SK-N-SH treated with all-trans-retinoic acid at 6 μM for 48 hours (cell line): ENCODE measurements around the gene ZNF789.

Experiments used
- ATAC-seq: fragments of 200-7000 bp; cut with Tn5 transposase; 3 replicates; pipeline ENCODE4 v1.9.1; 2020; ENCODE audit warnings: mild to moderate bottlenecking, moderate library complexity
- BACH2 ChIP-seq: fragments of 250-450 bp; sonication (Bioruptor Pico); IDR thresholded peaks from 2 replicates; pipeline ENCODE4 v1.9.0; 2021; ENCODE audit warnings: mild to moderate bottlenecking, borderline replicate concordance
- CREB5 ChIP-seq: fragments of 250-450 bp; sonication (Bioruptor Pico); IDR thresholded peaks from 2 replicates; pipeline ENCODE4 v1.5.1; 2020; ENCODE audit warnings: low read depth, mild to moderate bottlenecking, moderate library complexity
- CSDC2 ChIP-seq: fragments of 250-450 bp; sonication (Bioruptor Pico); IDR thresholded peaks from 2 replicates; pipeline ENCODE4 v1.5.0; 2020; ENCODE audit warnings: mild to moderate bottlenecking, moderate library complexity
- CSRNP3 ChIP-seq: fragments of 250-450 bp; sonication (Bioruptor Pico); IDR thresholded peaks from 2 replicates; pipeline ENCODE4 v1.5.1; 2021; ENCODE audit warnings: mild to moderate bottlenecking, moderate library complexity
- ESRRG ChIP-seq: fragments of 250-450 bp; sonication (Bioruptor Pico); IDR thresholded peaks from 2 replicates; pipeline ENCODE4 v1.6.1; 2021; ENCODE audit warnings: mild to moderate bottlenecking
- GLIS3 ChIP-seq: fragments of 250-450 bp; sonication (Bioruptor Pico); IDR thresholded peaks from 2 replicates; pipeline ENCODE4 v1.5.0; 2020; ENCODE audit warnings: mild to moderate bottlenecking, moderate library complexity
- ISL1 ChIP-seq: fragments of 250-450 bp; sonication (Bioruptor Pico); IDR thresholded peaks from 2 replicates; pipeline ENCODE4 v2.1.2; 2022; ENCODE audit warnings: mild to moderate bottlenecking, moderate library complexity
- PATZ1 ChIP-seq: fragments of 250-450 bp; sonication (Bioruptor Pico); IDR thresholded peaks from 2 replicates; pipeline ENCODE4 v1.8.0; 2020; ENCODE audit warnings: mild to moderate bottlenecking, moderate library complexity, borderline replicate concordance
- POU6F1 ChIP-seq: fragments of 250-450 bp; sonication (Bioruptor Pico); IDR thresholded peaks from 2 replicates; pipeline ENCODE4 v1.8.0; 2021; ENCODE audit warnings: low read depth, mild to moderate bottlenecking, moderate library complexity, borderline replicate concordance
- TCF4 ChIP-seq: fragments of 250-450 bp; sonication (Bioruptor Pico); IDR thresholded peaks from 2 replicates; pipeline ENCODE4 v1.8.0; 2021; ENCODE audit warnings: mild to moderate bottlenecking, moderate library complexity, borderline replicate concordance
- TSHZ2 ChIP-seq: fragments of 250-450 bp; sonication (Bioruptor Pico); IDR thresholded peaks from 2 replicates; pipeline ENCODE4 v1.5.0; 2020; ENCODE audit warnings: mild to moderate bottlenecking, moderate library complexity
- ZC3H10 ChIP-seq: fragments of 250-450 bp; sonication (Bioruptor Pico); IDR thresholded peaks from 2 replicates; pipeline ENCODE4 v1.5.1; 2021; ENCODE audit warnings: mild to moderate bottlenecking, moderate library complexity
- ZFP30 ChIP-seq: fragments of 450-650 bp; formaldehyde crosslinking; IDR thresholded peaks from 2 replicates; pipeline ENCODE4 v1.5.0; 2022; ENCODE audit warnings: mild to moderate bottlenecking, moderate library complexity
- ZNF565 ChIP-seq: fragments of 450-650 bp; formaldehyde crosslinking; conservative IDR thresholded peaks from 2 replicates; pipeline ENCODE4 v1.5.0; 2020; ENCODE audit warnings: low read depth, mild to moderate bottlenecking, moderate library complexity
- ZNF70 ChIP-seq: fragments of 450-650 bp; formaldehyde crosslinking; IDR thresholded peaks from 2 replicates; pipeline ENCODE4 v1.5.0; 2020; ENCODE audit warnings: mild to moderate bottlenecking, moderate library complexity
- ZNF8 ChIP-seq: fragments of 450-650 bp; formaldehyde crosslinking; IDR thresholded peaks from 2 replicates; pipeline ENCODE4 v1.5.0; 2020; ENCODE audit warnings: mild to moderate bottlenecking, moderate library complexity

ZNF789 gene

GRCh38 chr7:99461221-99461620 lies 11.5 kb upstream of the ZNF789 start (continued):
- TF ChIP-seq PATZ1: no peak
- no peak for TF ChIP-seq BACH2 (CRISPR knock-in tag)
- TF ChIP-seq ESRRG (CRISPR knock-in tag): no peak
- TF ChIP-seq, all 23 proteins: peak for 0

- peak; percentile 21 for ATAC-seq
- no peak for TF ChIP-seq GLIS3 (CRISPR knock-in tag)
- TF ChIP-seq POU6F1 (CRISPR knock-in tag): no peak
- no peak for TF ChIP-seq ISL1 (CRISPR knock-in tag)
- no peak for TF ChIP-seq ZNF8 (CRISPR knock-in tag)
Measured at GRCh38 chr7:99465421-99465768, 7.3 kb upstream of the ZNF789 start.

DNA sequence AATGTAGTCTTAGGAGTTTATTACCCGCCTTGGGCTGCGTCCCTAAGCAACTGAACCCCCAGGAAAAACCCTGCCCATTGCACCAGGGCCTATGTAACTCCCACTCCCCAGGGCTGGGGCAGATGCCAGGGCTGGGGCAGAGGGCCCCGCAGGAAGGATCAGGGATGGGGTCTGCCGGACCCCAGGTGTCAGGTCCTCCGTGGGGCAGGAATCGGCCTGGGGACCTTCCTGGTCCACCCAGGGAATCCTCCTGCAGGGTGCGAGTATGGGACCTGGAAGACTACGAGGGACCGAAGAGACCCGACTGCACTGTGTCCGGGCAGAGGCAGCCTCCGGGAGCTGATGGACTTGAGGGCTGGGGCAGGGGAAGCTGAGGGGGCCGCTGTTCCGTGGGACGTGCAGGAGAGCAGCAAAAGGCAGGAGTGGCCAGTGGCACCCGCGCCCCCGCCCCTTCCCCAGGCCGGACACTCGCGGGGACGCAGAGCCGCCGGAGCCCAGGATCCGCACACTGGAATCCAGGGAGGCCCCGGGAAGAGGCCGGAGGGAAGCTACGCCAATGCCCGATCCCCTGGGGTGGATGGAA lies 4.3 kb upstream of the ZNF789 start:
- TF ChIP-seq ZC3H10 (CRISPR knock-in tag) (no peak), GLIS3 (CRISPR knock-in tag) (no peak), PATZ1 (no peak), CREB5 (no peak), POU6F1 (CRISPR knock-in tag) (no peak), ZNF565 (CRISPR knock-in tag) (no peak), ESRRG (CRISPR knock-in tag) (no peak), BACH2 (CRISPR knock-in tag) (no peak), CSDC2 (no peak), TCF4 (no peak), ZFP30 (no peak), CSRNP3 (CRISPR knock-in tag) (no peak), ZNF8 (CRISPR knock-in tag) (no peak), ZNF70 (CRISPR knock-in tag) (no peak), TSHZ2 (CRISPR knock-in tag) (no peak)
- ATAC-seq: no peak
